ENCODE results near the gene PDE7B. TPM values are rescaled to one million over a fixed set of nuclear protein-coding genes. Genes with fewer than 3 reads are reported as not detected.

PDE7B gene
- total RNA-seq, 3 donors from 2014 or later (not counting 1 experiment from before 2014, with no cell fraction given), result 0.14 to 0.18 TPM; not detected in 1

DNA sequence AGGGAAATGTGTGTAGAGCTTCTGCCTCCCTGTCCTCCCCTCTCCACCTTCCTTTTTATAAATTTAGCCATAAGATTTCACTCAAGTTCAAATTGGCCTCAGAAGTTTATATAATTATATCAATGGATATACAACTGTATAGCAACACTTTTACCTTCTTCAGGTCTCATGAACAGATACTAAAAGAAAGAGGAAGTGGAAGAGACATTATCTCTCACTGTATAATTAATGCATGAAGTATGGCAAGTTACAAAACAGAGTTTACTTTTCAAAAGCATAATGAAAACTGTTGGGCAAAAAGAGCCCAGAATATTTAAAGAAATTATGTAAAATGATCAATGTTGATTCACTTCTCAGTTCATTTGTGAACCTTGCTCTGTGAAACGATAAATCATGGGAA lies 99.7 kb downstream of the PDE7B start:
- Histone ChIP-seq H3K27me3 (ENCODE audit: control insufficient read depth, insufficient read depth, low read length) (no peaks in the 10 kb centered on the region), H3K4me3 (ENCODE audit: low read length) (no peak overlapping the region), H3K9me3 (ENCODE audit: control insufficient read depth, insufficient read depth, low read length) (no peaks in the 10 kb centered on the region), H3K4me1 (ENCODE audit: control insufficient read depth, insufficient read depth, low read length) (no peaks in the 10 kb centered on the region), H3K27ac (ENCODE audit: low read length) (no peak overlapping the region), H3K36me3 (ENCODE audit: control insufficient read depth, insufficient read depth, low read length) (no peaks in the 10 kb centered on the region)
- H3K4me1 Mint-ChIP-seq, result no peaks in the 10 kb centered on the region
- intact Hi-C loops (cut with micrococcal nuclease), result no loop called here
- H3K27me3 Mint-ChIP-seq (ENCODE audit: low read depth in 2 of 2), result peaks cover 3 to 7% of the 10 kb centered on the region in 2 donors
- no peaks in the 10 kb centered on the region for H3K36me3 Mint-ChIP-seq
- WGBS (ENCODE audit: insufficient coverage), result no CpG with 5 or more reads among the region's 1 CpG
- DNase-seq, result no peak
- no peak for ATAC-seq
- H3K27ac Mint-ChIP-seq, result no peak overlapping the region
- no peak for TF ChIP-seq CTCF (IDR thresholded peaks at IDR 0.05)
- no peak overlapping the region for H3K4me3 Mint-ChIP-seq
- no peaks in the 10 kb centered on the region for H3K9me3 Mint-ChIP-seq

- no peaks in the 10 kb centered on the region for H3K27me3 ChIP-seq (ENCODE audit: control insufficient read depth, insufficient read depth, low read length)
- no peaks in the 10 kb centered on the region for H3K4me1 ChIP-seq (ENCODE audit: control insufficient read depth, insufficient read depth, low read length)
- Mint-ChIP-seq H3K36me3 (no peaks in the 10 kb centered on the region), H3K9me3 (no peaks in the 10 kb centered on the region), H3K4me1 (no peaks in the 10 kb centered on the region), H3K27ac (no peak overlapping the region), H3K4me3 (no peak overlapping the region), H3K27me3 (ENCODE audit: low read depth in 2 of 2) (peaks cover under 1 to 3% of the 10 kb centered on the region in 2 donors)
- intact Hi-C loops (cut with micrococcal nuclease), result no loop called here
- 73% methylated on average over 4 of the region's 5 CpGs for WGBS (ENCODE audit: insufficient coverage)
- H3K27ac ChIP-seq (ENCODE audit: low read length), result no peak overlapping the region
- ATAC-seq (no peak), DNase-seq (no peak)
- no peaks in the 10 kb centered on the region for H3K9me3 ChIP-seq (ENCODE audit: control insufficient read depth, insufficient read depth, low read length)
- no peak overlapping the region for H3K4me3 ChIP-seq (ENCODE audit: low read length)
- TF ChIP-seq CTCF (IDR thresholded peaks at IDR 0.05), result no peak
- no peaks in the 10 kb centered on the region for H3K36me3 ChIP-seq (ENCODE audit: control insufficient read depth, insufficient read depth, low read length)
Observed at GRCh38 chr6:135953818-135954217, 102.3 kb downstream of the PDE7B start.

GRCh38 chr6:135955099-135955498 lies 103.6 kb downstream of the PDE7B start:
- Mint-ChIP-seq H3K4me3 (no peak overlapping the region), H3K9me3 (no peaks in the 10 kb centered on the region), H3K27me3 (ENCODE audit: low read depth in 2 of 2) (peaks cover 0 to 3% of the 10 kb centered on the region in 2 donors), H3K36me3 (no peaks in the 10 kb centered on the region), H3K27ac (no peak overlapping the region), H3K4me1 (no peaks in the 10 kb centered on the region)
- no peaks in the 10 kb centered on the region for H3K27me3 ChIP-seq (ENCODE audit: control insufficient read depth, insufficient read depth, low read length)
- H3K4me1 ChIP-seq (ENCODE audit: control insufficient read depth, insufficient read depth, low read length), result no peaks in the 10 kb centered on the region
- H3K4me3 ChIP-seq (ENCODE audit: low read length), result no peak overlapping the region
- no peak for TF ChIP-seq CTCF (IDR thresholded peaks at IDR 0.05)
- intact Hi-C loops (cut with micrococcal nuclease), result no loop called here
- H3K9me3 ChIP-seq (ENCODE audit: control insufficient read depth, insufficient read depth, low read length), result no peaks in the 10 kb centered on the region
- H3K27ac ChIP-seq (ENCODE audit: low read length), result no peak overlapping the region
- DNase-seq (no peak), ATAC-seq (no peak)
- H3K36me3 ChIP-seq (ENCODE audit: control insufficient read depth, insufficient read depth, low read length), result no peaks in the 10 kb centered on the region
- 96% methylated on average over 2 of the region's 3 CpGs for WGBS (ENCODE audit: insufficient coverage)

- Histone ChIP-seq H3K27me3 (ENCODE audit: control insufficient read depth, insufficient read depth, low read length) (no peaks in the 10 kb centered on the region), H3K4me3 (ENCODE audit: low read length) (no peak overlapping the region), H3K36me3 (ENCODE audit: control insufficient read depth, insufficient read depth, low read length) (no peaks in the 10 kb centered on the region), H3K27ac (ENCODE audit: low read length) (no peak overlapping the region), H3K4me1 (ENCODE audit: control insufficient read depth, insufficient read depth, low read length) (no peaks in the 10 kb centered on the region), H3K9me3 (ENCODE audit: control insufficient read depth, insufficient read depth, low read length) (no peaks in the 10 kb centered on the region)
- intact Hi-C loops (cut with micrococcal nuclease), result no loop called here
- no peak for TF ChIP-seq CTCF (IDR thresholded peaks at IDR 0.05)
- no peaks in the 10 kb centered on the region for H3K9me3 Mint-ChIP-seq
- H3K27me3 Mint-ChIP-seq (ENCODE audit: low read depth in 2 of 2), result peaks cover 10 to 21% of the 10 kb centered on the region in 2 donors
- no peaks in the 10 kb centered on the region for H3K4me1 Mint-ChIP-seq
- DNase-seq, result no peak
- ATAC-seq, result no peak
- 86% methylated on average over 2 of the region's 2 CpGs for WGBS (ENCODE audit: insufficient coverage)
- no peaks in the 10 kb centered on the region for H3K36me3 Mint-ChIP-seq
- H3K4me3 Mint-ChIP-seq, result no peak overlapping the region
- no peak overlapping the region for H3K27ac Mint-ChIP-seq
Observed at GRCh38 chr6:135962731-135963130, 111.2 kb downstream of the PDE7B start.

All from natural killer cell (primary cell).